HEK293 (cell line): ENCODE measurements around the gene FILIP1L.
A peak's percentile ranks its signal among the peaks of the same experiment; 100 is the strongest.

ENCODE experiments used
- BCL11A ChIP-seq: fragments of 450-650 bp; formaldehyde crosslinking; IDR thresholded peaks from 2 replicates; pipeline ENCODE4 v1.5.1; 2016; ENCODE audit warnings: low read depth, missing biosample characterization, missing genetic modification characterization
- GFI1B ChIP-seq: fragments of 450-650 bp; formaldehyde crosslinking; IDR thresholded peaks from 2 replicates; pipeline ENCODE4 v1.5.1; 2016; ENCODE audit warnings: missing biosample characterization, missing genetic modification characterization
- KLF7 ChIP-seq: fragments of 450-650 bp; formaldehyde crosslinking; IDR thresholded peaks from 2 replicates; pipeline ENCODE4 v1.5.1; 2016; ENCODE audit warnings: missing biosample characterization, missing genetic modification characterization, borderline replicate concordance
- KLF8 ChIP-seq: fragments of 450-650 bp; formaldehyde crosslinking; IDR thresholded peaks from 2 replicates; pipeline ENCODE4 v1.5.1; 2016; ENCODE audit warnings: missing biosample characterization, missing genetic modification characterization
- TSHZ1 ChIP-seq: fragments of 450-650 bp; formaldehyde crosslinking; IDR thresholded peaks from 2 replicates; pipeline ENCODE4 v1.5.1; 2016; ENCODE audit warnings: missing biosample characterization, missing genetic modification characterization, borderline replicate concordance
- ZBTB10 ChIP-seq: fragments of 450-650 bp; formaldehyde crosslinking; IDR thresholded peaks from 2 replicates; pipeline ENCODE4 v1.5.1; 2016; ENCODE audit warnings: missing biosample characterization, missing genetic modification characterization
- ZBTB11 ChIP-seq: fragments of 450-650 bp; formaldehyde crosslinking; conservative IDR thresholded peaks from 2 replicates; pipeline ENCODE4 v1.5.1; 2016; ENCODE audit warnings: low read depth, missing biosample characterization, missing genetic modification characterization
- ZBTB21 ChIP-seq: fragments of 450-650 bp; formaldehyde crosslinking; IDR thresholded peaks from 2 replicates; pipeline ENCODE4 v1.5.1; 2017; ENCODE audit warnings: missing biosample characterization, missing genetic modification characterization
- ZBTB8A ChIP-seq: fragments of 450-650 bp; formaldehyde crosslinking; IDR thresholded peaks from 2 replicates; pipeline ENCODE4 v1.5.1; 2016; ENCODE audit warnings: missing biosample characterization, missing genetic modification characterization
- ZNF138 ChIP-seq: fragments of 450-650 bp; formaldehyde crosslinking; IDR thresholded peaks from 2 replicates; pipeline ENCODE4 v1.5.1; 2016; ENCODE audit warnings: missing biosample characterization, missing genetic modification characterization, borderline replicate concordance
- ZNF157 ChIP-seq: fragments of 450-650 bp; formaldehyde crosslinking; IDR thresholded peaks from 2 replicates; pipeline ENCODE4 v1.5.1; 2016; ENCODE audit warnings: missing biosample characterization, missing genetic modification characterization
- ZNF16 ChIP-seq: fragments of 450-650 bp; formaldehyde crosslinking; IDR thresholded peaks from 2 replicates; pipeline ENCODE4 v1.5.1; 2016; ENCODE audit warnings: low read depth, missing biosample characterization, missing genetic modification characterization
- ZNF202 ChIP-seq: fragments of 450-650 bp; formaldehyde crosslinking; IDR thresholded peaks from 2 replicates; pipeline ENCODE4 v1.5.1; 2016; ENCODE audit warnings: missing biosample characterization, missing genetic modification characterization, borderline replicate concordance
- ZNF239 ChIP-seq: fragments of 450-650 bp; formaldehyde crosslinking; IDR thresholded peaks from 2 replicates; pipeline ENCODE4 v1.5.1; 2016; ENCODE audit warnings: missing biosample characterization, missing genetic modification characterization
- ZNF423 ChIP-seq: fragments of 450-650 bp; formaldehyde crosslinking; IDR thresholded peaks from 2 replicates; pipeline ENCODE4 v1.5.1; 2016; ENCODE audit warnings: missing biosample characterization, missing genetic modification characterization
- ZNF426 ChIP-seq: fragments of 450-650 bp; formaldehyde crosslinking; IDR thresholded peaks from 2 replicates; pipeline ENCODE4 v1.5.1; 2017; ENCODE audit warnings: missing biosample characterization, missing genetic modification characterization, mild to moderate bottlenecking, inconsistent platforms, moderate library complexity
- ZNF529 ChIP-seq: fragments of 450-650 bp; formaldehyde crosslinking; IDR thresholded peaks from 2 replicates; pipeline ENCODE4 v1.5.1; 2017; ENCODE audit warnings: missing genetic modification characterization, missing biosample characterization; ENCODE audit not compliant: insufficient replicate concordance
- ZNF548 ChIP-seq: fragments of 450-650 bp; formaldehyde crosslinking; IDR thresholded peaks from 2 replicates; pipeline ENCODE4 v1.5.1; 2016; ENCODE audit warnings: missing biosample characterization, missing genetic modification characterization
- ZNF571 ChIP-seq: fragments of 450-650 bp; formaldehyde crosslinking; IDR thresholded peaks from 2 replicates; pipeline ENCODE4 v1.5.0; 2017; ENCODE audit warnings: missing biosample characterization, missing genetic modification characterization
- ZNF670 ChIP-seq: fragments of 450-650 bp; formaldehyde crosslinking; IDR thresholded peaks from 2 replicates; pipeline ENCODE4 v1.5.1; 2016; ENCODE audit warnings: missing biosample characterization, missing genetic modification characterization, low read depth
- ZNF677 ChIP-seq: fragments of 450-650 bp; IDR thresholded peaks from 2 replicates; pipeline ENCODE4 v1.5.0; 2018; ENCODE audit warnings: missing biosample characterization, mild to moderate bottlenecking, missing genetic modification characterization, moderate library complexity
- ZNF747 ChIP-seq: fragments of 450-650 bp; formaldehyde crosslinking; IDR thresholded peaks from 2 replicates; pipeline ENCODE4 v1.5.1; 2016; ENCODE audit warnings: missing biosample characterization, missing genetic modification characterization
- TF ChIP-seq, protein P1 (sequence below): fragments of 450-650 bp; formaldehyde crosslinking; IDR thresholded peaks from 2 replicates; pipeline ENCODE4 v1.5.1; 2016; ENCODE audit warnings: missing biosample characterization, missing genetic modification characterization
- TF ChIP-seq, protein P2 (sequence below): fragments of 450-650 bp; formaldehyde crosslinking; IDR thresholded peaks from 2 replicates; pipeline ENCODE4 v1.5.1; 2016; ENCODE audit warnings: missing biosample characterization, missing genetic modification characterization
- TF ChIP-seq, protein P3 (sequence below): fragments of 450-650 bp; formaldehyde crosslinking; IDR thresholded peaks from 2 replicates; pipeline ENCODE4 v1.5.1; 2016; ENCODE audit warnings: missing biosample characterization, missing genetic modification characterization

Gene FILIP1L

GRCh38 chr3:99817437-99818240 lies 296.7 kb downstream of the FILIP1L start, which contains the start of gene CMSS1 (continued):
- TF ChIP-seq, protein P1, sequence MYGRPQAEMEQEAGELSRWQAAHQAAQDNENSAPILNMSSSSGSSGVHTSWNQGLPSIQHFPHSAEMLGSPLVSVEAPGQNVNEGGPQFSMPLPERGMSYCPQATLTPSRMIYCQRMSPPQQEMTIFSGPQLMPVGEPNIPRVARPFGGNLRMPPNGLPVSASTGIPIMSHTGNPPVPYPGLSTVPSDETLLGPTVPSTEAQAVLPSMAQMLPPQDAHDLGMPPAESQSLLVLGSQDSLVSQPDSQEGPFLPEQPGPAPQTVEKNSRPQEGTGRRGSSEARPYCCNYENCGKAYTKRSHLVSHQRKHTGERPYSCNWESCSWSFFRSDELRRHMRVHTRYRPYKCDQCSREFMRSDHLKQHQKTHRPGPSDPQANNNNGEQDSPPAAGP = peak; percentile 85
- no peak for TF ChIP-seq ZNF157 (tag by site-specific recombination)
- TF ChIP-seq BCL11A (tag by site-specific recombination) = no peak
- no peak for TF ChIP-seq ZNF423 (tag by site-specific recombination)
- TF ChIP-seq ZBTB8A (tag by site-specific recombination) = peak; percentile 72
- no peak for TF ChIP-seq ZNF239
- TF ChIP-seq ZNF16 (tag by site-specific recombination) = no peak
- TF ChIP-seq, protein P2, sequence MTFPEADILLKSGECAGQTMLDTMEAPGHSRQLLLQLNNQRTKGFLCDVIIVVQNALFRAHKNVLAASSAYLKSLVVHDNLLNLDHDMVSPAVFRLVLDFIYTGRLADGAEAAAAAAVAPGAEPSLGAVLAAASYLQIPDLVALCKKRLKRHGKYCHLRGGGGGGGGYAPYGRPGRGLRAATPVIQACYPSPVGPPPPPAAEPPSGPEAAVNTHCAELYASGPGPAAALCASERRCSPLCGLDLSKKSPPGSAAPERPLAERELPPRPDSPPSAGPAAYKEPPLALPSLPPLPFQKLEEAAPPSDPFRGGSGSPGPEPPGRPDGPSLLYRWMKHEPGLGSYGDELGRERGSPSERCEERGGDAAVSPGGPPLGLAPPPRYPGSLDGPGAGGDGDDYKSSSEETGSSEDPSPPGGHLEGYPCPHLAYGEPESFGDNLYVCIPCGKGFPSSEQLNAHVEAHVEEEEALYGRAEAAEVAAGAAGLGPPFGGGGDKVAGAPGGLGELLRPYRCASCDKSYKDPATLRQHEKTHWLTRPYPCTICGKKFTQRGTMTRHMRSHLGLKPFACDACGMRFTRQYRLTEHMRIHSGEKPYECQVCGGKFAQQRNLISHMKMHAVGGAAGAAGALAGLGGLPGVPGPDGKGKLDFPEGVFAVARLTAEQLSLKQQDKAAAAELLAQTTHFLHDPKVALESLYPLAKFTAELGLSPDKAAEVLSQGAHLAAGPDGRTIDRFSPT (tag by site-specific recombination) = peak; percentile 76
- TF ChIP-seq KLF7 = peak; percentile 94
- TF ChIP-seq ZBTB10 (tag by site-specific recombination) = no peak
- TF ChIP-seq ZBTB21 = peak; percentile 99
- no peak for TF ChIP-seq ZNF571 (tag by site-specific recombination)
- TF ChIP-seq ZNF548 (tag by site-specific recombination) = no peak
- no peak for TF ChIP-seq ZNF747
- no peak for TF ChIP-seq ZNF677
- TF ChIP-seq ZNF529 (tag by site-specific recombination) = no peak
- TF ChIP-seq TSHZ1 (tag by site-specific recombination) = no peak
- no peak for TF ChIP-seq ZNF670 (tag by site-specific recombination)
- no peak for TF ChIP-seq ZNF426 (tag by site-specific recombination)
- no peak for TF ChIP-seq GFI1B
- TF ChIP-seq, protein P3, sequence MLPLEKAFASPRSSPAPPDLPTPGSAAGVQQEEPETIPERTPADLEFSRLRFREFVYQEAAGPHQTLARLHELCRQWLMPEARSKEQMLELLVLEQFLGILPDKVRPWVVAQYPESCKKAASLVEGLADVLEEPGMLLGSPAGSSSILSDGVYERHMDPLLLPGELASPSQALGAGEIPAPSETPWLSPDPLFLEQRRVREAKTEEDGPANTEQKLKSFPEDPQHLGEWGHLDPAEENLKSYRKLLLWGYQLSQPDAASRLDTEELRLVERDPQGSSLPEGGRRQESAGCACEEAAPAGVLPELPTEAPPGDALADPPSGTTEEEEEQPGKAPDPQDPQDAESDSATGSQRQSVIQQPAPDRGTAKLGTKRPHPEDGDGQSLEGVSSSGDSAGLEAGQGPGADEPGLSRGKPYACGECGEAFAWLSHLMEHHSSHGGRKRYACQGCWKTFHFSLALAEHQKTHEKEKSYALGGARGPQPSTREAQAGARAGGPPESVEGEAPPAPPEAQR (tag by site-specific recombination) = no peak
- TF ChIP-seq ZNF138 = no peak
- TF ChIP-seq ZNF202 = no peak
- peak; percentile 30; the same call in 1 of the 2 replicates for TF ChIP-seq ZBTB11 (tag by site-specific recombination)
- peak; percentile 93 for TF ChIP-seq KLF8 (tag by site-specific recombination)
